Kidney (tissue), 14 donors: ENCODE measurements around the gene DENND4A. TPM values are rescaled to one million over a fixed set of nuclear protein-coding genes. Genes with fewer than 3 reads are reported as not detected.

Experiments
- DNase-seq, 5 donors: peaks; one replicate each; pipeline ENCODE4 v3.0.0-alpha.2; 2013 to 2020
- FAIRE-seq: peaks from 2 replicates; lab custom pipeline; 2012; peaks lifted over from hg19 to GRCh38; lab: Jason Lieb, UNC
- H3K27ac ChIP-seq, 2 donors: one replicate each; pipeline ENCODE4 v1.7.0; 2013; ENCODE audit warnings: low read depth in 2 of 2, low read length in 2 of 2, inconsistent platforms in 1 of 2
- H3K27me3 ChIP-seq: one replicate; pipeline ENCODE4 v1.7.1; 2013; ENCODE audit warnings: low read length, inconsistent platforms; ENCODE audit not compliant: control insufficient read depth, insufficient read depth
- H3K36me3 ChIP-seq, 3 donors: one replicate each; pipeline versions ENCODE4 v1.7.0 to v1.7.1; 2013; ENCODE audit warnings: low read length in 3 of 3, control low read depth in 1 of 3, inconsistent platforms in 1 of 3; ENCODE audit not compliant: insufficient read depth in 3 of 3, control insufficient read depth in 2 of 3
- H3K4me1 ChIP-seq, 3 donors: one replicate each; pipeline versions ENCODE4 v1.7.0 to v1.7.1; 2013; ENCODE audit warnings: low read length in 3 of 3, inconsistent platforms in 1 of 3, low read depth in 1 of 3; ENCODE audit not compliant: control insufficient read depth in 2 of 3, insufficient read depth in 2 of 3
- H3K4me3 ChIP-seq, 3 donors: one replicate each; pipeline versions ENCODE4 v1.7.0 to v1.8.1; 2013; ENCODE audit warnings: low read length in 3 of 3, control low read depth in 1 of 3, inconsistent platforms in 1 of 3
- H3K9ac ChIP-seq, 3 donors: one replicate each; pipeline versions ENCODE4 v1.7.0 to v1.7.1; 2013; ENCODE audit warnings: low read length in 3 of 3, control low read depth in 1 of 3, inconsistent platforms in 1 of 3
- H3K9me3 ChIP-seq, 3 donors: one replicate each; pipeline versions ENCODE4 v1.7.0 to v1.7.1; 2013; ENCODE audit warnings: low read length in 3 of 3, control low read depth in 1 of 3, inconsistent platforms in 1 of 3; ENCODE audit not compliant: control insufficient read depth in 2 of 3, insufficient read depth in 1 of 3
- intact Hi-C: fragments of 100-400 bp; cut with DNase I; formaldehyde crosslinking; loops from one replicate; pipeline ENCODE4 v1.11.1; 2022
- polyA plus RNA-seq: library from polyadenylated mRNA; stranded (reverse); fragments of 350-450 nt; fragmentation: Illumina TruSeq; extraction: RNeasy Lipid Tissue Mini Kit (QIAGEN cat#74804); gene quantifications from one replicate; pipeline ENCODE4 v1.2.3, GENCODE V29; 2014; ENCODE audit warnings: low read depth, low replicate concordance; ENCODE audit not compliant: insufficient read depth
- total RNA-seq: library from RNA; stranded (reverse); fragmentation: NEBNext Ultra II Directional; extraction: Animal tissue kit (Norgen Biotek cat#: 25700); gene quantifications from one replicate; pipeline ENCODE4 v1.2.1, GENCODE V29; 2021
- TF ChIP-seq, protein P1 (sequence below): IDR thresholded peaks from 3 replicates; pipeline ENCODE4 v1.5.1; 2012; ENCODE audit warnings: mild to moderate bottlenecking, moderate library complexity, borderline replicate concordance; ENCODE audit not compliant: insufficient read depth; ENCODE audit errors: extremely low read depth
- donor health status: control.
- donor health status: control.
- donor health status: control.
- donor health status: control.
- donor health status: control.
- donor health status: DM: yes; HTN: yes; CAD: no.
- donor health status: Normal renal cell carcinoma (clear cell type).

Gene DENND4A
- total and polyA plus RNA-seq, 2 donors from 2014 or later = 8.6 to 35.9 TPM

DNA sequence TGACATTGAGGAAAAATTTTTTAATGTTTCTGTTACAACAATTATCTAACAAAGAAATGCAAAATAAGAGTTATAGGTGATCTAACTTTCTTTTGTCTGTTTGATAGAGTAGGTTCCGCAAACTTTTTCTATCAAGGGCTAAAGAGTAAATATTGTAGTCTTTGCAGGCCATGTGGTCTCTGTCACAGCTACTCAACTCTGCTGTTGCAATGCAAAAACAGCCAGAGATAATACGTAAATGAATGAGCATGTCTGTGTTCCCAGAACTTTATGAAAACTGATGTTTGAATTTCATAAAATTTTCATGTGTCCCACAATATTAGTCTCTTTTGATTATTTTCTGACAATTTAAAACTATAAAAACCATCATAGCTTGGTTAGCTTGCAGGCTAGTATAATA is 97.0 kb downstream of the DENND4A start:
- peaks cover 3 to 12% (median 9%) of the 10 kb centered on the region in 3 donors for H3K36me3 ChIP-seq
- TF ChIP-seq, protein P1, sequence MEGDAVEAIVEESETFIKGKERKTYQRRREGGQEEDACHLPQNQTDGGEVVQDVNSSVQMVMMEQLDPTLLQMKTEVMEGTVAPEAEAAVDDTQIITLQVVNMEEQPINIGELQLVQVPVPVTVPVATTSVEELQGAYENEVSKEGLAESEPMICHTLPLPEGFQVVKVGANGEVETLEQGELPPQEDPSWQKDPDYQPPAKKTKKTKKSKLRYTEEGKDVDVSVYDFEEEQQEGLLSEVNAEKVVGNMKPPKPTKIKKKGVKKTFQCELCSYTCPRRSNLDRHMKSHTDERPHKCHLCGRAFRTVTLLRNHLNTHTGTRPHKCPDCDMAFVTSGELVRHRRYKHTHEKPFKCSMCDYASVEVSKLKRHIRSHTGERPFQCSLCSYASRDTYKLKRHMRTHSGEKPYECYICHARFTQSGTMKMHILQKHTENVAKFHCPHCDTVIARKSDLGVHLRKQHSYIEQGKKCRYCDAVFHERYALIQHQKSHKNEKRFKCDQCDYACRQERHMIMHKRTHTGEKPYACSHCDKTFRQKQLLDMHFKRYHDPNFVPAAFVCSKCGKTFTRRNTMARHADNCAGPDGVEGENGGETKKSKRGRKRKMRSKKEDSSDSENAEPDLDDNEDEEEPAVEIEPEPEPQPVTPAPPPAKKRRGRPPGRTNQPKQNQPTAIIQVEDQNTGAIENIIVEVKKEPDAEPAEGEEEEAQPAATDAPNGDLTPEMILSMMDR = no peak
- no peaks in the 10 kb centered on the region for H3K9me3 ChIP-seq
- H3K4me3 ChIP-seq = no peak overlapping the region
- intact Hi-C loops = no loop called here
- no peak overlapping the region for H3K9ac ChIP-seq
- DNase-seq (no peak), FAIRE-seq (no peak)
- no peaks in the 10 kb centered on the region for H3K27me3 ChIP-seq
- H3K27ac ChIP-seq = no peak overlapping the region
- no peaks in the 10 kb centered on the region for H3K4me1 ChIP-seq

DNA sequence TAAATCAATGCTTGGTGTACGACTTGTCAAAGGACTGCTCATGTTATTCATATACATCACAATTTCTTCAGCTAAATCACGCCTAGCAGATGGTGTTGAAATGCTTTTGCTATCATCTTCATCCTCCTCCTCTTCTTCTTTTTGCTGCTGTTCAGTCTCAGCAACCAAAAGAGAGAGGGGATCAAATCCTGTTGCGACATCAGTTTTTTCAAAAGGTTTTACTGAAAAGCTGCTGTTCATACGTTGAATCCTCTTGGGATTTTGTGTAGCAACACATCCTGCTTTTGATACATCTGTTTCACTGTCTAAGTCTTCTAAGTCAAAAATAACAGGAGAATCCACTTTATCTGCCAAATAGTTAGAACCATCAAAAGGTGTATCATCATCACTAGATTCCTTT is 101.3 kb downstream of the DENND4A start:
- TF ChIP-seq, protein P1 = no peak
- Histone ChIP-seq H3K4me3 (no peak overlapping the region), H3K27me3 (no peaks in the 10 kb centered on the region), H3K4me1 (no peaks in the 10 kb centered on the region), H3K9me3 (no peaks in the 10 kb centered on the region), H3K27ac (no peak overlapping the region), H3K36me3 (peaks cover 3 to 24% (median 16%) of the 10 kb centered on the region in 3 donors), H3K9ac (no peak overlapping the region)
- FAIRE-seq = no peak
- intact Hi-C loops = no loop called here
- DNase-seq = no peak

DNA sequence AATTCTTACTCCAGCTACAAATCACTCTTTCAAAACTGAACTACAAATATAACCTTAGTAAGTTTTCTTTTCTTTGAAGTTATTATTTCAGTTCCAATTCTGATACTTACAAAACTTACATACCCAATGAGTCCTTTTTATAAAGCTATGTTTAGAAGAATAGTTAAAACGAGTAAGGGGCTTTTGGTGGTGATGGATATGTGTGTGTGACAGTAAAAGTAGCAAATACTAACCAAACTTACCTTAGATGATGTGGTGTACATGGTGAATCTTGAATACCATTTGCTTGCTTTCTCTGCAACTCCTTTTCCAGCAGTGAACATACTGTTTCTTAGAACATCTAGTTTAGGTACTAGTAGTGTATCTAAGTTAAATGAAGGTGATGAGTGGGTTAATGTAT is 101.9 kb downstream of the DENND4A start:
- H3K27me3 ChIP-seq = no peaks in the 10 kb centered on the region
- TF ChIP-seq, protein P1 = no peak
- H3K36me3 ChIP-seq = peaks cover 3 to 24% (median 16%) of the 10 kb centered on the region in 3 donors
- H3K9me3 ChIP-seq = no peaks in the 10 kb centered on the region
- DNase-seq = no peak
- no peak overlapping the region for H3K9ac ChIP-seq
- H3K4me3 ChIP-seq = no peak overlapping the region
- no peak for FAIRE-seq
- intact Hi-C loops = no loop called here
- H3K4me1 ChIP-seq = no peaks in the 10 kb centered on the region
- H3K27ac ChIP-seq = no peak overlapping the region

DNA sequence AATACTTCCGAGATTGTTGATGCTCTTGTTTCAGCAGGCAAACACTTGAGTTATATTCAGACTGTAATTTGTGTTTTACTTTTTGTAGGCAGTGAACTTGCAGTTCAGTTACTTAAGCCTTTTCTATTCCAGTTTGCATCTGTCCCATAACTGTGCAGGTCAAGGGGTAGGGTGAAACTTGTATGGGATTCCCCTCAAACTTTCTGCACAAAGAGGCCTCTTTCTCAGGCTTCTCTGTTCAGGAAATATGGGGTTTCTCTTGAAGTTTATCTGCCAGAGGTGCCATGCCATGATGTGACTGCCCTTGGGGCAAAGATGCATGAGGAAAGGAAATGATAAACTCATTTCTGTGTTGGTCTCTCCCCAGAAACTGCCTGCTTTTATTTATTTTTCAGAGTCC is 103.6 kb downstream of the DENND4A start:
- TF ChIP-seq, protein P1 = no peak
- Histone ChIP-seq H3K27ac (no peak overlapping the region), H3K4me3 (no peak overlapping the region), H3K36me3 (peaks cover 3 to 24% (median 16%) of the 10 kb centered on the region in 3 donors), H3K9me3 (no peaks in the 10 kb centered on the region), H3K27me3 (no peaks in the 10 kb centered on the region), H3K4me1 (no peaks in the 10 kb centered on the region), H3K9ac (no peak overlapping the region)
- FAIRE-seq (no peak), DNase-seq (no peak)
- intact Hi-C loops = no loop called here
